ENCODE measurements around the gene PLD1. TPM values are rescaled to one million over a fixed set of nuclear protein-coding genes. Genes with fewer than 3 reads are reported as not detected.

Gene PLD1
- total and polyA plus RNA-seq, 2 of the 8 experiments (the other 6 are each of a cell fraction or from before 2014, with no cell fraction given), result 1.2 to 2.6 TPM

GRCh38 chr3:171598990-171599389 is 211.3 kb downstream of the PLD1 start:
- Histone ChIP-seq H3K4me2 (ENCODE audit: insufficient read depth in 1 of 2, low read depth in 2 of 2, low read length in 2 of 2) (no peak overlapping the region), H3K79me1 (ENCODE audit: low read depth, low read length) (no peaks in the 10 kb centered on the region), H3K36me3 (ENCODE audit: control insufficient read depth in 2 of 4, insufficient read depth in 4 of 4, low read length in 3 of 4) (no peaks in the 10 kb centered on the region), H2BK120ac (replicated peaks; ENCODE audit: low read depth, low read length) (no peak overlapping the region), H4K5ac (ENCODE audit: insufficient read length, low read depth, low read length) (no peak overlapping the region), H3K4me3 (ENCODE audit: extremely low read depth in 1 of 4, insufficient read depth in 2 of 4, low read depth in 3 of 4, low read length in 4 of 4) (no peak overlapping the region), H3K79me2 (ENCODE audit: control insufficient read depth in 1 of 2, insufficient read depth in 2 of 2, low read length in 2 of 2) (no peaks in the 10 kb centered on the region), H3K18ac (ENCODE audit: extremely low read depth, low read length) (no peak overlapping the region), H4K8ac (ENCODE audit: extremely low read depth, insufficient read depth, low read length) (no peak overlapping the region), H3K56ac (replicated peaks; ENCODE audit: insufficient read length, low read depth, low read length) (no peak overlapping the region), H2BK5ac (ENCODE audit: low read depth, low read length) (no peak overlapping the region), H2AFZ (ENCODE audit: low read length) (no peak overlapping the region), H3K4ac (replicated peaks; ENCODE audit: insufficient read length, low read depth, low read length) (no peak overlapping the region), H2BK12ac (ENCODE audit: low read depth, low read length) (no peak overlapping the region), H3K27ac (ENCODE audit: low read depth, low read length) (no peak overlapping the region), H3K14ac (ENCODE audit: insufficient read length) (no peak overlapping the region), H4K91ac (replicated peaks; ENCODE audit: insufficient read length, low read length) (no peak overlapping the region), H3K27me3 (replicated peaks in 1 of 4; ENCODE audit: control insufficient read depth in 3 of 4, extremely low read depth in 1 of 4, insufficient read depth in 3 of 4, low read length in 3 of 4) (no peaks in the 10 kb centered on the region), H4K20me1 (replicated peaks in 1 of 2; ENCODE audit: control insufficient read depth in 1 of 2, insufficient read depth in 2 of 2, low read length in 2 of 2) (no peaks in the 10 kb centered on the region), H3K9me3 (ENCODE audit: insufficient read depth in 2 of 2, low read depth in 1 of 2, low read length in 1 of 2) (no peaks in the 10 kb centered on the region), H3K23ac (ENCODE audit: insufficient read length) (no peak overlapping the region), H3K23me2 (ENCODE audit: low read depth, low read length) (peaks cover 1% of the 10 kb centered on the region; the same call in 1 of the 2 replicates), H3K4me1 (replicated peaks in 1 of 4; ENCODE audit: control insufficient read depth in 3 of 4, insufficient read depth in 4 of 4, low read length in 3 of 4) (no peaks in the 10 kb centered on the region), H2BK15ac (ENCODE audit: low read length) (no peak overlapping the region), H2AK5ac (ENCODE audit: low read depth, low read length) (no peak overlapping the region), H2BK20ac (ENCODE audit: low read length) (no peak overlapping the region), H3K9ac (replicated peaks in 1 of 4; ENCODE audit: extremely low read depth in 1 of 4, low read depth in 3 of 4, low read length in 3 of 4) (no peak overlapping the region)
- ChIA-PET CTCF (ENCODE audit: partially characterized antibody) (interaction anchor here (0.6 to 1.7 kb wide), 4 partner anchors 13 to 549 kb away, joined by 3 to 12 read pairs (median 6); no protein-coding TSS in a partner anchor), POLR2A (ENCODE audit: partially characterized antibody) (no interaction called here)
- DNase-seq (ENCODE audit: low read depth in 1 of 2, low spot score in 2 of 2), result no peak
- TF ChIP-seq TAF1 (IDR thresholded peaks at IDR 0.05; ENCODE audit: low read depth, low read length), result no peak
- FAIRE-seq, result no peak
- 76% methylated on average over 3 of the region's 3 CpGs; no CpG with 5 or more reads in 1 of the 2 experiments for WGBS, 2 experiments (ENCODE audit: extremely low coverage in 1 of 2, insufficient coverage in 1 of 2, insufficient read length in 1 of 2, insufficient replicate concordance in 2 of 2, low coverage in 1 of 2, low lambda C conversion rate in 2 of 2, missing lambda C conversion rate in 1 of 2)

Data from H1 (cell line).